Vagina (tissue), 2 donors: Measurements from ENCODE around the gene PRDM10.

Experiments
- POLR2A ChIP-seq, 2 donors: fragments of 450-650 bp; IDR thresholded peaks; one replicate each; pipeline ENCODE4 v1.6.1; 2017; ENCODE audit warnings: antibody characterized with exemption in 2 of 2, mild to moderate bottlenecking in 2 of 2, moderate library complexity in 2 of 2
- POLR2AphosphoS5 ChIP-seq, 2 donors: sonication (generic); formaldehyde crosslinking; IDR thresholded peaks; one replicate each; pipeline ENCODE4 v1.9.0; 2017; ENCODE audit warnings: antibody characterized with exemption in 2 of 2, mild to moderate bottlenecking in 2 of 2, low read depth in 1 of 2; ENCODE audit not compliant: insufficient read depth in 1 of 2
- TF ChIP-seq, protein P1 (sequence below), 3 experiments: fragments of 450-650 bp in 2 of 3; fragments of 200-600 bp in 1 of 3; sonication (generic) in 1 of 3; IDR thresholded peaks; one replicate each; pipeline ENCODE4 v1.5.1; 2017 to 2019; ENCODE audit warnings: antibody characterized with exemption in 3 of 3, mild to moderate bottlenecking in 2 of 3, moderate library complexity in 2 of 3

DNA sequence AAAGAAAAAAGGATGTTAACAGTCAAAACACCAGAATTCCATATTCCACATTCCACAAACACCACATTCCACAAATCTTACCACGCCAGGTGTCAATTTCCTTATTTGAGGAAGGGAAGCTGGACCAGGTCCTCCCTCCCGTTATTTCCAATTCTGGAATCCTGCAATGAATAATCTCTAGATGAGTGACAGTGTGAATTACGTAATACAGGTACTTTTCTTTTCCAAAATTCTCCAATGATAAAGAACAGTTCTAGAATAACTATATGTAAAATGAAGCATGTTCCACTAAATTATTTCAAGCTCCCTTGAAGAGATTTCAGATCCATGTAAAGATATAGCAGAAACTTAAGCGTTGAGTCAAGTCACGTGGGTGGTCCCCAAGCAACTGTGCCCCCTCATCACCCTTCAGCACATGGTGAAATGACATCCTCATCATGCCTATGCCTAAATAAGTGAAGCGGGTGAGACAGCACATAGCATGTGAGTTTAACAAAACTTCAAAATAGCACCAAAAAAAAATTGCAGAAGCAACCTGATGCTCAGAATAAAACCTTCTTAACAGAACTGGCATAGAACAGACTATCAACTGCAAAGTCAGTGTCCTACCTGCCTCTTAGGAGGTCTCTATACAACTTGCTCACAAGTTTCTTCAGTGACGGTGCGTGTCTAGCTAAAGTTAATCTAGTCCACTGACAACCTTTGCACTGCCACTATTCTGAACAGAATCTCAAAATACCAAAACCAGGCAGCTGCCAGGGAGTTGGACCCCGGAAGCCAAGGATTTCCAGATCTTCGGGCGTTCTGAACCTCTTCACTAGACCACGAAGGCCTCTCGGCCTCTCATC is 108.1 kb downstream of the PRDM10 start:
- TF ChIP-seq POLR2A (IDR thresholded peaks at IDR 0.05) (no peak), POLR2AphosphoS5 (IDR thresholded peaks at IDR 0.05; ENCODE audit: insufficient read depth in 1 of 2, low read depth in 1 of 2) (no peak)
- TF ChIP-seq, protein P1, sequence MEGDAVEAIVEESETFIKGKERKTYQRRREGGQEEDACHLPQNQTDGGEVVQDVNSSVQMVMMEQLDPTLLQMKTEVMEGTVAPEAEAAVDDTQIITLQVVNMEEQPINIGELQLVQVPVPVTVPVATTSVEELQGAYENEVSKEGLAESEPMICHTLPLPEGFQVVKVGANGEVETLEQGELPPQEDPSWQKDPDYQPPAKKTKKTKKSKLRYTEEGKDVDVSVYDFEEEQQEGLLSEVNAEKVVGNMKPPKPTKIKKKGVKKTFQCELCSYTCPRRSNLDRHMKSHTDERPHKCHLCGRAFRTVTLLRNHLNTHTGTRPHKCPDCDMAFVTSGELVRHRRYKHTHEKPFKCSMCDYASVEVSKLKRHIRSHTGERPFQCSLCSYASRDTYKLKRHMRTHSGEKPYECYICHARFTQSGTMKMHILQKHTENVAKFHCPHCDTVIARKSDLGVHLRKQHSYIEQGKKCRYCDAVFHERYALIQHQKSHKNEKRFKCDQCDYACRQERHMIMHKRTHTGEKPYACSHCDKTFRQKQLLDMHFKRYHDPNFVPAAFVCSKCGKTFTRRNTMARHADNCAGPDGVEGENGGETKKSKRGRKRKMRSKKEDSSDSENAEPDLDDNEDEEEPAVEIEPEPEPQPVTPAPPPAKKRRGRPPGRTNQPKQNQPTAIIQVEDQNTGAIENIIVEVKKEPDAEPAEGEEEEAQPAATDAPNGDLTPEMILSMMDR (IDR thresholded peaks at IDR 0.05) = no peak
